Measurements from ENCODE around the gene MAD1L1. TPM values are rescaled to one million over a fixed set of nuclear protein-coding genes. Genes with fewer than 3 reads are reported as not detected.

The MAD1L1 gene
- total RNA-seq, 1 experiment from 2014 or later = 38.5 TPM

DNA sequence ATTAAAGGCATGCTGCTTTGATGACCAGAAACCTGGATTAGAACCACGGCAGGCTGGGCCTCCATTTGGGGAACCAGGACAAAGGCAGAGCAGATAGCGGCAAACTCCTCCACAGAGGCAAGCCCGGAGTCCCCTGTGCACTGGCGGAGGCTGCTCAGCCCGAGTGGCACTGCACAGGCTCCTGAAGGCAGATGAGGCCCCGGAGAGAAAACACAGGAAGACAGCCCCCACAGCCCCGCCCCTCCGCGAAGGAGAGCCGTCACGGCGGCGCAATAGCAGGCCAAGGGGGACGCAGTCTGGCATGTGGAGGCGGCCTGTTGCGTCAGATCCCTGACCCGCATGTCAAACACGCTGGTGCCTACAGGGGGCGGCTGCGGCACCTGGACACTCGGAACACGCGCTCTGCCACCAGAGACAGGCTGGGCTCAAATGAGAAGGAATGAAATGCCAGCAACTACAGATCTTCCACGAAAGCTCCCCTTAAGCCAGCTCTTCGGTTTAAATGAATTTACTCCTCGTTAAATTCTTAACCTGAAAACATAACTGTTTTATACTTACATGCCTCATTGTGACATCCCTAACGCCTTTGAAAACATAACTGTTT is 128.5 kb downstream of the MAD1L1 start:
- ChIA-PET POLR2A (no interaction called here), RAD21 (ENCODE audit: low non-redundant PET in 1 of 2, low total read pairs in 2 of 2, uncharacterized antibody in 2 of 2, unreplicated experiment in 2 of 2) (no interaction called here), CTCF (no interaction called here)
- intact Hi-C loops (cut with micrococcal nuclease) = loop anchor here (10.0 kb wide), 1 partner anchor 101 kb away; no protein-coding TSS in a partner anchor
- peak; percentile 67 for DNase-seq (ENCODE audit: low read depth, low spot score)
- H3K4me3 ChIP-seq (replicated peaks in 1 of 2; ENCODE audit: low read depth in 1 of 2, low read length in 2 of 2) = no peak overlapping the region
- H3K27me3 ChIP-seq (ENCODE audit: insufficient read depth, low read length) = no peaks in the 10 kb centered on the region
- H3K9me2 ChIP-seq (ENCODE audit: insufficient read depth) = no peaks in the 10 kb centered on the region
- H3K4me1 ChIP-seq (ENCODE audit: control insufficient read depth in 1 of 2, insufficient read depth in 2 of 2, low read length in 2 of 2) = peaks cover 28 to 52% of the 10 kb centered on the region in 2 experiments
- H3K9ac ChIP-seq (ENCODE audit: low read length) = peak overlapping the region; percentile 48
- BruUV-seq (replicated peaks) = TSS peak; percentile 48
- no peaks in the 10 kb centered on the region for H3K9me3 ChIP-seq (ENCODE audit: control insufficient read depth in 1 of 2, insufficient read depth in 1 of 2, low read depth in 1 of 2, low read length in 2 of 2)
- peak overlapping the region; percentile 50 for H3K4me2 ChIP-seq (ENCODE audit: low read length)
- peak; percentile 84 for ATAC-seq
- H2AFZ ChIP-seq (ENCODE audit: low read depth, low read length, poor library complexity, severe bottlenecking) = no peak overlapping the region
- H3K27ac ChIP-seq (ENCODE audit: low read depth, low read length) = peak overlapping the region; percentile 59
- no peaks in the 10 kb centered on the region for H3K36me3 ChIP-seq (ENCODE audit: control insufficient read depth in 1 of 2, insufficient read depth in 2 of 2, low read length in 2 of 2)
- TF ChIP-seq SIN3A (IDR thresholded peaks at IDR 0.05; ENCODE audit: low read depth) = no peak
- no peak for TF ChIP-seq EGR1 (IDR thresholded peaks at IDR 0.05; ENCODE audit: low read depth)
- no peak for TF ChIP-seq EZH2 (IDR thresholded peaks at IDR 0.05)
- TF ChIP-seq FOSL1 (IDR thresholded peaks at IDR 0.05; ENCODE audit: low read depth) = no peak
- TF ChIP-seq CTCF (IDR thresholded peaks at IDR 0.05 in 2 of 3, conservative IDR thresholded peaks at IDR 0.05 in 1 of 3; ENCODE audit: borderline replicate concordance in 1 of 3, insufficient read depth in 1 of 3, low read depth in 2 of 3, low read length in 2 of 3) = peak in 2 of 3 experiments; percentile 68 to 76; a peak in 4 of 6 replicates
- peak; percentile 55 for TF ChIP-seq TCF7L2 (IDR thresholded peaks at IDR 0.05; ENCODE audit: borderline replicate concordance, extremely low read depth, insufficient read depth, insufficient read length)
- no peak for TF ChIP-seq YY1 (IDR thresholded peaks at IDR 0.05; ENCODE audit: extremely low read depth, insufficient replicate concordance, low read depth, low read length)
- TF ChIP-seq, protein P1, sequence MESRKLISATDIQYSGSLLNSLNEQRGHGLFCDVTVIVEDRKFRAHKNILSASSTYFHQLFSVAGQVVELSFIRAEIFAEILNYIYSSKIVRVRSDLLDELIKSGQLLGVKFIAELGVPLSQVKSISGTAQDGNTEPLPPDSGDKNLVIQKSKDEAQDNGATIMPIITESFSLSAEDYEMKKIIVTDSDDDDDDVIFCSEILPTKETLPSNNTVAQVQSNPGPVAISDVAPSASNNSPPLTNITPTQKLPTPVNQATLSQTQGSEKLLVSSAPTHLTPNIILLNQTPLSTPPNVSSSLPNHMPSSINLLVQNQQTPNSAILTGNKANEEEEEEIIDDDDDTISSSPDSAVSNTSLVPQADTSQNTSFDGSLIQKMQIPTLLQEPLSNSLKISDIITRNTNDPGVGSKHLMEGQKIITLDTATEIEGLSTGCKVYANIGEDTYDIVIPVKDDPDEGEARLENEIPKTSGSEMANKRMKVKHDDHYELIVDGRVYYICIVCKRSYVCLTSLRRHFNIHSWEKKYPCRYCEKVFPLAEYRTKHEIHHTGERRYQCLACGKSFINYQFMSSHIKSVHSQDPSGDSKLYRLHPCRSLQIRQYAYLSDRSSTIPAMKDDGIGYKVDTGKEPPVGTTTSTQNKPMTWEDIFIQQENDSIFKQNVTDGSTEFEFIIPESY (IDR thresholded peaks at IDR 0.05; ENCODE audit: extremely low read depth, insufficient replicate concordance, low read length) = no peak
- no peak for TF ChIP-seq CBX3 (IDR thresholded peaks at IDR 0.05; ENCODE audit: low read depth)
- TF ChIP-seq REST (IDR thresholded peaks at IDR 0.05; ENCODE audit: low read depth) = no peak
- TF ChIP-seq MAX (IDR thresholded peaks at IDR 0.05) = no peak
- no peak for TF ChIP-seq RAD21 (IDR thresholded peaks at IDR 0.05; ENCODE audit: low read depth)
- no peak for TF ChIP-seq ZNF274 (IDR thresholded peaks at IDR 0.05; ENCODE audit: low read depth, low read length)
- no peak for TF ChIP-seq ELF1 (IDR thresholded peaks at IDR 0.05; ENCODE audit: borderline replicate concordance, low read depth)
- TF ChIP-seq POLR2AphosphoS5 (IDR thresholded peaks at IDR 0.05; ENCODE audit: low read depth, low read length) = peak; percentile 45
- TF ChIP-seq EZH2phosphoT487 (IDR thresholded peaks at IDR 0.05; ENCODE audit: borderline replicate concordance) = no peak
- TF ChIP-seq SP1 (IDR thresholded peaks at IDR 0.05; ENCODE audit: low read depth) = no peak
- H4K20me1 ChIP-seq (ENCODE audit: insufficient read depth) = no peaks in the 10 kb centered on the region
- H3K79me2 ChIP-seq (ENCODE audit: insufficient read depth, low read length) = peaks cover 14% of the 10 kb centered on the region
